Mucosa of descending colon (tissue), 3 donors: ENCODE measurements around the gene SACM1L. TPM values are rescaled to one million over a fixed set of nuclear protein-coding genes. Genes with fewer than 3 reads are reported as not detected.

ENCODE experiments used
- ATAC-seq: fragments of 200-7000 bp; cut with Tn5 transposase; one replicate; pipeline ENCODE4 v1.9.1; 2020; ENCODE audit warnings: mild to moderate bottlenecking, moderate library complexity
- DNase-seq, 3 donors: peaks; one replicate each; pipeline ENCODE4 v3.0.0-alpha.2; 2020
- H3K36me3 ChIP-seq: fragments of 200-600 bp; one replicate; pipeline ENCODE4 v1.8.0; 2021; ENCODE audit warnings: low read depth, mild to moderate bottlenecking
- H3K4me1 ChIP-seq: fragments of 200-600 bp; one replicate; pipeline ENCODE4 v1.8.0; 2021; ENCODE audit warnings: low read depth, mild to moderate bottlenecking
- H3K4me3 ChIP-seq: fragments of 200-600 bp; one replicate; pipeline ENCODE4 v1.8.0; 2021; ENCODE audit warnings: mild to moderate bottlenecking
- H3K9me3 ChIP-seq: fragments of 200-600 bp; one replicate; pipeline ENCODE4 v1.8.0; 2021; ENCODE audit warnings: mild to moderate bottlenecking
- CTCF ChIP-seq: fragments of 200-600 bp; IDR thresholded peaks from one replicate; pipeline ENCODE4 v1.8.0; 2022; ENCODE audit warnings: antibody characterized with exemption, mild to moderate bottlenecking
- intact Hi-C, 2 donors: fragments of 100-400 bp; cut with DNase I in 1 of 2; cut with micrococcal nuclease in 1 of 2; formaldehyde crosslinking; loops; one replicate each; pipeline versions ENCODE4 v1.11.0 to v1.11.1; 2022; cut with DNase I, micrococcal nuclease
- total RNA-seq, 3 donors: library from RNA; stranded (reverse); fragmentation: NEBNext Ultra II Directional in 2 of 3; extraction: Animal tissue kit (Norgen Biotek cat#: 25700) in 2 of 3; gene quantifications; one replicate each; pipeline versions ENCODE4 v1.2.1 to v1.2.4, GENCODE V29; 2021 to 2023
- donor health status: DM: no; HTN: no; CAD: no; lungs with moderate emphysema.
- donor health status: DM: no; HTN: no; CAD: no.
- donor health status: DM: no; HTN: yes; CAD: no.

Gene SACM1L
- total RNA-seq, 3 donors from 2014 or later = 54.1 to 62.6 (median 57.2) TPM

- intact Hi-C loops = loop anchor here in 1 of 2 donors (10.0 kb wide), 1 partner anchor 443 kb away; the partner anchor contains the start of gene TMEM158
- H3K4me1 ChIP-seq = no peaks in the 10 kb centered on the region
Observed at GRCh38 chr3:45667569-45667934, 21.6 kb upstream of the SACM1L start.

GRCh38 chr3:45670436-45670835 lies 18.8 kb upstream of the SACM1L start:
- no peaks in the 10 kb centered on the region for H3K36me3 ChIP-seq
- TF ChIP-seq CTCF = no peak
- ATAC-seq (no peak), DNase-seq (no peak)
- H3K4me1 ChIP-seq = no peaks in the 10 kb centered on the region
- intact Hi-C loops = no loop called here
- no peaks in the 10 kb centered on the region for H3K9me3 ChIP-seq
- H3K4me3 ChIP-seq = no peak overlapping the region

More at GRCh38 chr3:45667569-45667934, 21.6 kb upstream of the SACM1L start:
- ATAC-seq (no peak), DNase-seq (no peak)
- Histone ChIP-seq H3K36me3 (no peaks in the 10 kb centered on the region), H3K4me3 (no peak overlapping the region), H3K9me3 (no peaks in the 10 kb centered on the region)
- TF ChIP-seq CTCF = no peak

- peak; percentile 17 for ATAC-seq
- H3K4me1 ChIP-seq = no peaks in the 10 kb centered on the region
- no peak for DNase-seq
- TF ChIP-seq CTCF = no peak
- no peaks in the 10 kb centered on the region for H3K36me3 ChIP-seq
- intact Hi-C loops = no loop called here
- H3K4me3 ChIP-seq = no peak overlapping the region
- no peaks in the 10 kb centered on the region for H3K9me3 ChIP-seq
Observed at GRCh38 chr3:45670991-45671390, 18.2 kb upstream of the SACM1L start.

GRCh38 chr3:45673273-45673672 lies 15.9 kb upstream of the SACM1L start:
- peaks cover 4% of the 10 kb centered on the region for H3K36me3 ChIP-seq
- DNase-seq (no peak), ATAC-seq (no peak)
- H3K4me3 ChIP-seq = no peak overlapping the region
- no peak for TF ChIP-seq CTCF
- no peaks in the 10 kb centered on the region for H3K9me3 ChIP-seq
- H3K4me1 ChIP-seq = no peaks in the 10 kb centered on the region
- intact Hi-C loops = no loop called here

- peak; percentile 8 for ATAC-seq
Observed at GRCh38 chr3:45676325-45677032, 12.7 kb upstream of the SACM1L start.

More at GRCh38 chr3:45676325-45677032, 12.7 kb upstream of the SACM1L start:
- DNase-seq = no peak
- Histone ChIP-seq H3K9me3 (no peaks in the 10 kb centered on the region), H3K4me1 (no peaks in the 10 kb centered on the region), H3K4me3 (no peak overlapping the region), H3K36me3 (peaks cover 4% of the 10 kb centered on the region)
- TF ChIP-seq CTCF = no peak
- intact Hi-C loops = no loop called here
